Rectal smooth muscle tissue (tissue), 1 donor: Measurements from ENCODE around the gene PLEKHA4.
A peak's percentile ranks its signal among the peaks of the same experiment; 100 is the strongest.
"Not testable (repeated sequence)": the region's sequence is repeated elsewhere in the genome, so short reads cannot be mapped to it uniquely, and the experiment has no call there.

Experiments
- H3K27ac ChIP-seq: one replicate; pipeline ENCODE4 v1.7.0; 2013; ENCODE audit warnings: low read depth, low read length, inconsistent platforms
- H3K27me3 ChIP-seq: one replicate; pipeline ENCODE4 v1.7.0; 2013; ENCODE audit warnings: low read length; ENCODE audit not compliant: control insufficient read depth, insufficient read depth
- H3K36me3 ChIP-seq: one replicate; pipeline ENCODE4 v1.7.0; 2013; ENCODE audit warnings: low read length; ENCODE audit not compliant: control insufficient read depth, insufficient read depth
- H3K4me1 ChIP-seq: one replicate; pipeline ENCODE4 v1.7.0; 2013; ENCODE audit warnings: low read length; ENCODE audit not compliant: control insufficient read depth, insufficient read depth
- H3K4me3 ChIP-seq: one replicate; pipeline ENCODE4 v1.7.0; 2013; ENCODE audit warnings: low read length
- H3K9ac ChIP-seq: one replicate; pipeline ENCODE4 v1.7.0; 2013; ENCODE audit warnings: low read length

PLEKHA4 gene

DNA sequence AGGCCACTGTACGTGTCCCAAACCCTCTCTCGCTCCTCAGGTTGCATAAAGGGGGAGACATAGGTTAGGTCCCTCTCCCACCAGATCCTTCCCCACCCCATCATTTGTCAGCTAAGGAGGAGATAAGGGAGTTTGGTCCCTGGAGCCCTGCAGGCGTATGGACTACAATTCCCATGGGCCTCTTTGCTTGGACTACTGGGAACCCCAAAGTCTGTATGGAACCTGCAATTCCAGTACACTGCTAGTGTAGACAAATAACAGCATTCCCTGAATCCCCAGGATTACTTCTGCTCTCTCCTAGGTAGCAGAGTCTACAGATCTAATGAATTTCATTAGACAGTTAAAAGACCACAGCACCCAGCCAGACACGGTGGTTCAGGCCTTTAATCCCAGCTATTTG, 16.1 kb downstream of the PLEKHA4 start:
- Histone ChIP-seq H3K4me3 (no peak overlapping the region), H3K9ac (no peak overlapping the region), H3K36me3 (no peaks in the 10 kb centered on the region), H3K4me1 (no peaks in the 10 kb centered on the region), H3K27ac (no peak overlapping the region), H3K27me3 (no peaks in the 10 kb centered on the region)

GRCh38 chr19:48846659-48847058, 21.8 kb downstream of the PLEKHA4 start:
- H3K27me3 ChIP-seq, H3K36me3 ChIP-seq, H3K4me1 ChIP-seq, H3K9ac ChIP-seq, H3K4me3 ChIP-seq, H3K27ac ChIP-seq: not testable (repeated sequence)

GRCh38 chr19:48845384-48845783, 23.0 kb downstream of the PLEKHA4 start:
- H3K9ac ChIP-seq = no peak overlapping the region
- H3K27me3 ChIP-seq = no peaks in the 10 kb centered on the region
- no peak overlapping the region for H3K4me3 ChIP-seq
- H3K27ac ChIP-seq = no peak overlapping the region
- H3K4me1 ChIP-seq = no peaks in the 10 kb centered on the region
- H3K36me3 ChIP-seq = no peaks in the 10 kb centered on the region

DNA sequence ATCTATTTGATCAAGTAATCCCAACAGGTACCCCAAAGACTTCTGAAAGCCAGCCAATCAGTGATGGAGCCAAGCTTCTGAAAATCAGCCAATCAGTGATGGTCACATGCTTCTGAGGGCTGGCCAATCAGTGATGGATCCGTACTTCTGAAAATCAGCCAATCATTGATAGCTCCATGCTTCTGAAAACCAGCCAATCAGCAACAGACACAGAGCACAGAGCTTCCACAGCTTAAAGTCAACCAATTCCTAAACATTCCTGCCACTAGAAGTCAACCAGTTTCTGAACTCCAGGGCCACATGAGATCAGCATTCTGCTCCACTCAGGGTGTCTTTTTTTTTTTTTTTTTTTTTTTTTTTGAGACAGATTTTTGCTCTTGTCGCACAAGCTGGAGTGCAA, 23.9 kb downstream of the PLEKHA4 start:
- H3K27me3 ChIP-seq = no peaks in the 10 kb centered on the region
- H3K4me1 ChIP-seq = no peaks in the 10 kb centered on the region
- no peak overlapping the region for H3K4me3 ChIP-seq
- H3K9ac ChIP-seq = no peak overlapping the region
- no peak overlapping the region for H3K27ac ChIP-seq
- H3K36me3 ChIP-seq = no peaks in the 10 kb centered on the region

GRCh38 chr19:48842789-48843162, 25.6 kb downstream of the PLEKHA4 start:
- Histone ChIP-seq H3K36me3 (no peaks in the 10 kb centered on the region), H3K4me3 (no peak overlapping the region), H3K27ac (no peak overlapping the region), H3K9ac (no peak overlapping the region), H3K27me3 (no peaks in the 10 kb centered on the region), H3K4me1 (no peaks in the 10 kb centered on the region)

DNA sequence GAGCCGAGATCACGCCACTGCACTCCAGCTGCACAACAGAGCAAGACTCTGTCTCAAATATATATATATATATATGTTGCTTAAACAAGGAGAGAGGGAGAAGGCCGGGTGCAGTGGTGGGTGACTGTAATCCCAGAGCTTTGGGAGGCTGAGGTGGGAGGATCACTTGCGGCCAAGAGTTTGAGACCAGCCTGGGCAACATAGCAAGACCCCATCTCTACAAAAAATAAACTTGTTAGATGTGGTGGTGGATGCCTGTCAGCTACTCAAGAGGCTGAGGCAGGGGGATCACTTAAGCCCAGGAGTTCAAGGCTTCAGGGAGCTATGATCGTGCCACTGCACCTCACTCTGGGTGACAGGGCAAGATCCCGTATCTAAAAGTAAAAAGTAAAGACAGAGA, 26.8 kb downstream of the PLEKHA4 start:
- no peak overlapping the region for H3K4me3 ChIP-seq
- no peaks in the 10 kb centered on the region for H3K36me3 ChIP-seq
- H3K27ac ChIP-seq = no peak overlapping the region
- H3K9ac ChIP-seq = no peak overlapping the region
- H3K27me3 ChIP-seq = no peaks in the 10 kb centered on the region
- peaks cover 3% of the 10 kb centered on the region for H3K4me1 ChIP-seq

DNA sequence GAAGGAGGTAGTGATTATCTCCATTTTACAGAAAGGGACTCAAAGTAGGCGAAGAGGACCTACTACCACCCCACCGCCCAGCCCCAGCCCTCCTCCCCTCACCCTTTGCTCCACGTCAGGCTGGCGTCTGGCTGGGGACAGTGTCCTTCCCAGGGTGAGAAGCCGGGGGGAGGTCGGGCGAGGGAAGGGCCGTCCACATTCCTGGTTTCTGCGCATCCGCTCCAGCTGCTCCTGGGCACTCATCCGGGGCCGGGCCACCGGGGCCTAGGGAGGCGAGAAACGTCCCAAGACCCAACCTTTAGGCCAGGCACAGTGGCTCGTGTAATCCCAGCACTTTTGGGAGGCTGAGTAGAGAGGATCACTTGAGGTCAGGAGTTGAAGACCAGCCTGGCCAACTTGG, 27.4 kb downstream of the PLEKHA4 start:
- Histone ChIP-seq H3K9ac (no peak overlapping the region), H3K27me3 (no peaks in the 10 kb centered on the region), H3K4me3 (no peak overlapping the region), H3K27ac (no peak overlapping the region), H3K4me1 (peaks cover 3% of the 10 kb centered on the region), H3K36me3 (no peaks in the 10 kb centered on the region)

DNA sequence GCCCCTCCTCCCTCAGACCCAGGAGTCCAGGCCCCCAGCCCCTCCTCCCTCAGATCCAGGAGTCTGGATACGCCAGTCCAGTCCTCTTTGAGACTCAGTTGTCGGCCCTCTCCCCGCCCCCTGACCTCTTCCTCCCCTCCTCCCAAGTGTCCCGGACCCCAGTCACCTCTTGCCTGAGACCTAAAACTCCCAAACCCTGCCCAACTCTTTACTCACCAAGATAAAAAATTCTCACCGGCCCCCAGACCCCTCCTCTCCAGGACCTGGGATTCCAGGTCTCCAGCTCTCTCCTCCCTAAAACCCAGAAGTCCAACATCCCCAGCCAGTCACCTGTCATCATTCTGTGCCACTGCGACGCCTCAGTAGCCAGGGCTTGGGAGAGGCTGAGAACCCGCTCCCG, 30.7 kb downstream of the PLEKHA4 start:
- H3K9ac ChIP-seq = no peak overlapping the region
- H3K4me1 ChIP-seq = peaks cover 3% of the 10 kb centered on the region
- H3K27ac ChIP-seq = peak overlapping the region; percentile 45
- no peak overlapping the region for H3K4me3 ChIP-seq
- no peaks in the 10 kb centered on the region for H3K36me3 ChIP-seq
- H3K27me3 ChIP-seq = no peaks in the 10 kb centered on the region

DNA sequence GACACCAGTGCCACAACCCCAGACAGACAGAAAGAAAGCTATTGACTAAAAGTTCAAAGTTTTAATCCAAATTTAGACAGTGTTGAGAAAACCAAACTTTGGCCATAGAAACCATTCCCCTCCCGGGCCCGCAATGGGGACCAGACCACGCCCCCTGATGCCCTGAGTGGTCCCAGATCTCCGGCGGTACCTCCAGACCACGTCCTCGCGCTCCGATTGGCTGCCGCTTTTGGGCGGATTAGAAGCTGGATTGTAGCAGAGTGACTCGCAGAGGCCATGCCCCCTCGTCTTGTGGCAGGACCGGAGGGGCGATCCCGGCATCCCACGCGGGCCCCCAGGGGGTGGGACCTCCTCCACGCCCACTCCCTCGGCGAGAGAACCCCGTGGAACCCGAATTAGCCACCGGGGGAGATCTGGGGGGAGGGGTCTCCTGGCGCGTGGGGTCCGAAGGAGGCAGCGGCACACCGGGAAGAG, 31.3 kb downstream of the PLEKHA4 start:
- Histone ChIP-seq H3K9ac (no peak overlapping the region), H3K4me3 (peak overlapping the region; percentile 27), H3K4me1 (peaks cover 3% of the 10 kb centered on the region), H3K27me3 (no peaks in the 10 kb centered on the region), H3K27ac (peak overlapping the region; percentile 45), H3K36me3 (no peaks in the 10 kb centered on the region)

- H3K27ac ChIP-seq = peak within 1 kb of the TSS; percentile 45
- H3K27me3 ChIP-seq = no peaks in the 10 kb centered on the region
- no peaks in the 10 kb centered on the region for H3K36me3 ChIP-seq
- H3K9ac ChIP-seq = no peak within 1 kb of the TSS
- H3K4me3 ChIP-seq = peak within 1 kb of the TSS; percentile 56
- peaks cover 3% of the 10 kb centered on the region for H3K4me1 ChIP-seq
These were observed 32.1 kb downstream of the PLEKHA4 start, which contains the start of gene HSD17B14 for GRCh38 chr19:48836089-48837017. Gene HSD17B14, minus strand, starts transcription at chr19:48836491. Its CDS starts 80 bp downstream, at chr19:48836411.

GRCh38 chr19:48835734-48836088, 32.7 kb downstream of the PLEKHA4 start:
- Histone ChIP-seq H3K9ac (no peak overlapping the region), H3K27ac (peak overlapping the region; percentile 41), H3K27me3 (no peaks in the 10 kb centered on the region), H3K4me1 (peaks cover 3% of the 10 kb centered on the region), H3K4me3 (peak overlapping the region; percentile 56), H3K36me3 (no peaks in the 10 kb centered on the region)

- Histone ChIP-seq H3K9ac (no peak overlapping the region), H3K27me3 (no peaks in the 10 kb centered on the region), H3K36me3 (no peaks in the 10 kb centered on the region), H3K4me1 (peaks cover 3% of the 10 kb centered on the region), H3K27ac (no peak overlapping the region), H3K4me3 (no peak overlapping the region)
These were observed 34.4 kb downstream of the PLEKHA4 start for GRCh38 chr19:48833977-48834376.

DNA sequence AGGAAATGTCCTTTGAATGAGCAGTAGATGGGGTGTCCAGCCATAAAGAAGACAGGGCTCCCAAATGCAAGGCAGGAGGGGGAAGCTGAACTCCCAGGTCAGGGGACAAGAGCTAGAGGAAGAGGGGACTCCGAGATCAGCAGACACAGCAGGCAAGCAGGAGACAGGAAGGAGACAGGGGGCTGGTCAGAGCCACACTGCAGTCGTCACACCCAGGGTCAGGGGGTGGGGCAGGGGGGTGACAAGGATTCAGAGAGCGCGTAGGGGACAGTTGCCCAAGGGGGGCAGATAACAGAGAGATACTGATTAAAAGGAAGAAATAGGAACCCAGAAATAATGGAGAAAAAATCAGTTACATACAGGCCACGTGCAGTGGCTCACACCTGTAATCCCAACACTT, 35.4 kb downstream of the PLEKHA4 start:
- H3K4me1 ChIP-seq = peaks cover 3% of the 10 kb centered on the region
- H3K4me3 ChIP-seq = no peak overlapping the region
- no peak overlapping the region for H3K9ac ChIP-seq
- H3K27ac ChIP-seq = no peak overlapping the region
- no peaks in the 10 kb centered on the region for H3K27me3 ChIP-seq
- no peaks in the 10 kb centered on the region for H3K36me3 ChIP-seq
